ENCODE data around the gene DAB1.
A peak's percentile ranks its signal among the peaks of the same experiment; 100 is the strongest.

DAB1 gene

DNA sequence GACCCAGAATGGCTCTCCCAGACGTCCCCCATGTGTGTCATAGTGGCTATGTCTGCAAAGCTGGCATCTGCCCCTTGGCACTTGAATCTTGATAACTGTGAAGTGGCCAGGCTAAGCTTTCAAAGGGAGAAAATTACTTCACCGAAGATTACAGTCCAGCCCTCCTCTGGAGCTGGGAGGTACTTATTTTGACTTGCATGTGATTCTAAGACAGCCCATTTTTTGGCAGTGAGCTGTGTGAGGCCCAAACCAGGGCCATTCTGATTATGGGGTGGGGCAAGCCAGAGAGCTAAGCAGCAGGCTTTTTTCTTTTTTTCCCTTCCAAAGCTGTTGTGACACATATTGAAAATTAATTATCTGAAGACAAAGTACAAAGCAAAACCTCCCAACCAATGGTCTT lies 415.9 kb downstream of the DAB1 start:
- peak; percentile 33 for DNase-seq

DNA sequence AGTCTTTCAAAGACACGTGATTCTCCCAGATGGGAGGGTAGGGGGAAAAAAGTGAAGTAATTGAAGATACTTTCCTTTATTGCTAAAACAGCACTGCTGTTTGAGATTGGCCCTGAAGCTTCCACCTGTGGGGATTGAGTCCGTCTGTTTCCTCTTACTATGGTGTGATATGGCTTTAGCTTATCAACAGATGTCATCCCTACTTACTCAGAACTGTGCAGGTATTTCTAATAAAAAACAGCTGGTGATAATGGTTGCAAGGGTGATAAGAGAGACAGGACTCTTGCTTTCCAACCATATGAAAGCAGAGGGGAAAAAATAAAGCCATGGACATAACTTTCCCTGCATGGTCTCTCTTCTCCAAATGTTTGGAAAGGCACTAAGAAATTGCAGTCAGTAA lies 416.4 kb downstream of the DAB1 start:
- DNase-seq: no peak

DNA sequence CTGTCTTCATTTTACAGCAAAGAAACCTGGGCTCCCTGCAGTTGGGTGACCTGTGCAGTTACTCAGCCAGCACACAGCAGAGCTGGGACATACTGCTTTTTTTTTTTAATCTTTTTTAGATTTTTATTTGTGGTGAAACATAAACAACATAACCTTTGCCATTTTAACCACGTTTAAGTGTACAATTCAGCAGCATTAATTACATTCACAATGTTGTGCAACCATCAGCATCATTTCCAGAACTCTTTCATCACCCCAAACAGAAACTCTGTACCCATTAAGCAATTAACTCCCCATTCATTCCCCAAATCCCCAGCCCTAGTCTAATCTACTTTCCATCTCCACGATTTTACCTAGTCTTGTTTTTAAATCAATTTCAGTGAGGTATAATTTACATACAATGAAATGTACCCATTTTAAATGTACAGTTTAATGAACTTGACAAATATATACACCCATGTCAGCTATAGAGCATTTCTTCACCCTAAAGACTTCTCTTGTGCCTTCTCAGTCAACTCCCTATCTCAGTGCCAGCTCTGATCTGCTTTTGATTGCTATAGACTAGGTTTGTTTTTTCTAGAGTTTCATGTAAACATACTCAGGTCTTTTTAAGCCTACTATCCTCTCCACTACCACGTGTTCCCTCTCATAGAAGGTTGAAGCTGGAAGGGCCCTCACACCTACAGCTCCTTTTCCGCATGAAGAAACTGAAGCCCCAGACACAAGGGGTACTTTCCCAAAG lies 420.3 kb downstream of the DAB1 start:
- no peak for DNase-seq

DNA sequence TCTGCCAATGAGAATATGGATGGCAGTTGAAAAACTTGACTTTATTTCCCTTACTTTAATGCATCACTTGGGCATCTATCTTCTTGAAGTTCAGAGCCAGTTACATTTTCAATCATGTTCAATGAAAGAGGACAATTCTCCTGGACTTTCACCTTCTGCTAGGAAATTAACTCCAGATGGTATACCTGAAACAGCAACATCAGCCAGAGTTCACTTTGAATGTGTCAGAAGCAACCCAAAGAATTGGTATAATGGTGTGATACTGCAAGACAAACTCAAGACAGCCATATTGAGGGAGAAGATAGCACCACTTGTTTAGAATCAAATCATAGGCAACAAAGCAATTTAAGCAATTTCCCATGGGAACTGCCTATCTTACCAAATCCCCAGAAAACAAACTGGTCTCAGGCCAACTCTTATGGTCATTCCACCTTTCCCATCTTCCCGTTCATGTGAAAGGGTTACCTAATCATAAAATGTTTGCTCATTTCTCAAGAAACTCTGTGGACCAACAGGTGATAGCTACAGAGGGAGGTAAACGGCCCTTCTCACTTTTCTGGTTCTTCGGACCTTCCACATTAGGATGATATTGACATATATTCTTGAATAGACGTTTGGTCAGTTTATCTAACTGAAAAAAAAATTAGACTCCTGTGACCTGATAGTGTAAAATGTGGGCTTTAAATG lies 428.3 kb downstream of the DAB1 start:
- no peak for DNase-seq

DNA sequence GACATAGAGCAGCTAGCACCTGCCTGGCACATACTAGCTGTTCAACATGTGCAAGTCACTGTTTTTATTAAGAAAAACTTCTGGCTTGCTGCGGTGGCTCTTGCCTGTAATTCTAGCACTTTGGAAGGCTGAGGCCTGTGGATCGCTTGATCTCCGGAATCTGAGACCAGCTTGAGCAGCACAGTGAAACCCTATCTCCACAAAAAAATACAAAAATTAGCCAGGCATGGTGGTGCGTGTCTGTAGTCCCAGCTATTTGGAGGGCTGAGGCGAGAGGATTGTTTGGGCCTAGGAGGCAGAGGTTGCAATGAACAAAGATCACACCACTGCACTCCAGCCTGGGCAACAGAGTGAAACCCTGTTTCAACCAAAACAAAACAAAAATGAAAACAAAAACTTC lies 430.4 kb downstream of the DAB1 start:
- no peak for DNase-seq

DNA sequence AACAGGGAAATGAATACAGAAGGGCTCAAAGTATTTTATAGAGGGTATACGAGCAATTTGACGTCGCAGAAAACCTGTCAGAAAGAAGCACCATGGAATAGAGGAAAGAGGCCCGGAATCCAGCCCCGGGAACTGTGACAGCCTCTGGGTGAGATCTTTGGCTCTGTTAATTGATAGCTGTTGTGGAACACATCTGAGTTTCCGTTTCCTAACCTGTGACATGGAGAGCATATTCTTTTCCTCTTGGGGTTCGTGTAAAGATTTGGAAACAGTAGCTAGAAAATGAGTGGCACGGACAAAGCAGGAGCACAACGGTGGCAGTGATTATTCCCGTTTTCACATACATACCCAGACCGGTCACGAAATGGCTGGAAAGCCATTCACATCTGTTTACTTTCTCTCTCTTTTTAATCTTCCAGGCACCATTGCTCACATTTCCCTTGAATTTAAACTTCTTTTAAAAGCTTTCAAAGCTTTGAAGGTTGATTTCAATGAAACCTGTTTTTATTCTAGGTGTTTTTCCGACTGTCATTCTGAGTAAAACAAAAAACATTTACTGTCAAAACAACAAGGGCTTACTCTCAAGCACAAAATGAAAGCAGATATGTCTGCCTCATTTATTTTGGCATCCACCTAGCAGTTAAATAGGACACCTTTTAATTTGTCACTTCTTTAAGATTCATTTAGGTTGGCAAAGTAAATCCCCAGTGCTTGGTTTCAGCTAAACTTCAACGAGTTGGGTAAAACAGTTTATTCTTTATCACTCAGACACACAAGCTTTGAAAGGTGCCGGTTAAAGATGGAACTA lies 431.3 kb downstream of the DAB1 start:
- DNase-seq: no peak

DNA sequence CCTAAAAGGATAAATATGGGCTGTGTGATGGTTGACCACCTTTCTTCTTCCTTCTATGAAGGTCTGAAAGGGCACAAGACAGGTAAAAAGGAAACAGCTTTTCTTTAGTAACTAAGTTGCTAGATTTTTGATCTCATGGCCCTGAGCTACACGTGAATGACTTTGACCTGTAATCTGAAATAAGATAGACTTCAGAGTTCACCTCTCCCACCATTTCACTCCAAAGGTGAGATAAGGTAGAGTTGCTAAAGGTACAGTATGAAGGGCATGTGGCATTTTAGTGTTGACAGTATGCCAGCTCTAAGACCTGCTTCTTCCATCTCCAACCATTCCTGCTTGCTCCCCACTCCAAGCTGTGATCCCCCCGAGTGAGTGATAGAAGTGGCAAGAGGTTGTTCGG lies 432.3 kb downstream of the DAB1 start:
- no peak for DNase-seq

DNA sequence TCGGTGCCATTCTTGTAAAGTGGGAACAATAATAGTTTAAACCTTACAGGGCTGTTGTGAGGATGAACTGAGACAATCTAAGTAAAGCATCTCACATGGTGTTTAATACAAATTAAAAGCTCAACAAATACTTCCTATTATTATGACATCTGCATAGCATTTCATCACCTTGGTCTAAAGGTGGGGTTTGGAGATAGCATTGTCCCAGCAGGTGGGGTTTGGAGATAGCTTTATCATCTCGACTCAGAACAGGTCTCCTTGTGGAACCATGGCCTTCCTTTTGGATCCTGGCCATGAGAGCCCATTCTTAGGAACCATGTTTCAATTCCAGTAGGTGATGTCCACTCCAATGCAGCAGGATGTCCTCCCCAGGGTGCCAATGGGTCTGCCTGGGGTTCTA lies 437.5 kb downstream of the DAB1 start:
- no peak for DNase-seq

DNA sequence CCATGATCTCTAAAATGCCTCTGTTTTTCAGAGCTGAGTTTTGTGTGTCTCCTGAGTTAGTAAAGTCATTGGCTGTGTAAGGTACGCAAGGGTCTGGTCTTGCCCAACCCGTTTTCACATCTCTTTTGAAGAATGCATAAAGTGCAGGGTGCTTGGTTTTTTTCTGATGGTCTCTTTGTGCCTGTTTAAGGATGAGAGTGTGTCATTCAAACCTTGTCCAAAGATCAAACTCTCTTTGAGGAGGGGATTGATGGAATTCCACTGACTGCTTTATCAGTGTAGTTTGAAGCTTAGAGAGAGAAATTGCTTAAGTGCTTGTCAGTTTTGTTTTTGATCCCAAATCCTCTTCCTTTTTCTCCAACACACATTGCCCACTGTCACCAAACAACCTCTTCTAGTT lies 438.0 kb downstream of the DAB1 start:
- no peak for DNase-seq

DNA sequence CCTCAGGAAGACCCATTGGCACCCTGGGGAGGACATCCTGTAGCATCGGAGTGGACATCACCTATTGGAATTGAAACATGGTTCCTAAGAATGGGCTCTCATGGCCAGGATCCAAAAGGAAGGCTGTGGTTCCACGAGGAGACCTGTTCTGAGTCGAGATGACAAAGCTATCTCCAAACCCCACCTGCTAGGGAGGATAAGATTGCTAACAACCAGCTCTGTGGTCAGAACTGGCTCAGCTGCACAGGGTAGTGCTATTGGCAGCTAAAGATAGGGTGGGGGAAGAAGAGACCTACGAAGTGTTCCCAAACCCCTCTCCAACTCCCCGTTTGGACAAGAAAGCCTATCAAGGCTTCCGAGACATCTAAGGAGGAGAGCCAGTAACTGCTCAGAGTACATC lies 440.4 kb downstream of the DAB1 start:
- no peak for DNase-seq

DNA sequence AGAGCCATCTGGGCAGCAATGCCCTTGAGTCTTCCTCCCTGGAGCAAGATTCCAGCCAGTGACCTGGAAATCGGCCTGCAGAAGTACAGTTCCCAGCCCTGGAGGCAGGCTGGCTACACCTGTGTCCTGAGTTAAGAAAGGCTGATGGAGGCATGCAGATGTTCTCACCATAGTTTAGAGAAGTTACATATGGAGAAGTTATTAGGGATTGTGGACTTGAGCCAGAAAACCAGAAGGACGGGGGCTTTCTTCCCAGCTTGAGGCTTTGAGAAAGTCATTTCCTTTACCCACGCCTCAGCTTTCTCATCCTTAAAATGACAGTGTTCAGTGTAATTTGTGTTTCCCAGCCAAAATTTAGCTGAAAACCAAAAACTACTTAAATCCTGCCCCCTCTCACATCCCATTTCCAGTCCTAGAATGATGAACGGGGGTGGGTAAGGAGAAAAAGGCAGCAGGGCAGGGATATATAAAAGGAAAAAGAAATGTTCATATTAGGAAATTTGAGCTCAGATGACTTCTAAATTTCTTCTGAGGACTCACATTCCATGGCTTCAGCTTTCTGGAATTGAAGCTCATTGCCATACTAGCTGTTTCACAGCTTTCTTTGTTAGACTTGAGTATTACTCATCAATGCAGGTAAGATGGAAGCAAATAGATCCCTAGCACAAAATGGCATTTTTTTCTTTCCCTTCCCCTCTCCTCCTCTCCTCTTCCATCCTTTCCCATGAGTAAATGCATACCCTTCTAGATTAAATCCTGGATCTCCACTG lies 443.7 kb downstream of the DAB1 start:
- no peak for DNase-seq

DNA sequence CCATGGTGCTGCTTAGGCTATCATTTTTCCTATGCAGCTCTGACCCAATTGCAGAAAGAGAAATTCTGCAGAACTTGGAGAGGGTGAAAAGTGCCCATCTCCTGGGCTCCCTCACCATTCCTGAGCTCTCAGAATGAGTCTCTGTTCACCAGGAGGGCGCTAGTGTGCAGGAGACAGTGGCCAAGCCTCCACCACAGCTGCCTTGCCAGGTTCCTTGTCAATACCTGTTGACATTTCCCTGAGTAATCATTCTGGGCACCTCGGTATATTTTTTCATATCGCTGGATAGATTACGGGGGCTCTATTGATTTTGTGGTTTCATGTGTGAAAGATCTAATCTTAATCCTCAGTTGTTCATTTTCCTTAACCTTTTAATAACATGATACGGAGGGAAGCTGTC lies 445.0 kb downstream of the DAB1 start:
- no peak for DNase-seq

DNA sequence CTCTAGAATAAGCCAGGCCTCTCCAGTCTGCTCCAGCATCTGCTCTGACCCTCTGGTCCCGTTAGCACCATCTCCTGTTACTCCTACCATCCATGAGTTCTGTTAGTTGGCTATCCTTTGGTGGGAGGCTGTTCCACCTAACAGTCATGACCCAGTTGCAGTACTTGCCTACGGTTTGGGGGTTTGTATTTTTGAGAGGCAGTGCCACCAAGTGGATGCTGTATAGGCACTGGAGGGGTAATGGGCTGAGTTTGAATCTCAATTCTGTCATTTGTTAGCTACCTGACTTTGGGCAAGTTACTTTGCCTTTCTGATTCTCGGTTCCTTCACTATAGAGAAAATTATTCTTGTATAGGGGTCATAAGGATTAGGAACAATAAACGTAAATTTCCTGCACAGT lies 445.9 kb downstream of the DAB1 start:
- no peak for DNase-seq

DNA sequence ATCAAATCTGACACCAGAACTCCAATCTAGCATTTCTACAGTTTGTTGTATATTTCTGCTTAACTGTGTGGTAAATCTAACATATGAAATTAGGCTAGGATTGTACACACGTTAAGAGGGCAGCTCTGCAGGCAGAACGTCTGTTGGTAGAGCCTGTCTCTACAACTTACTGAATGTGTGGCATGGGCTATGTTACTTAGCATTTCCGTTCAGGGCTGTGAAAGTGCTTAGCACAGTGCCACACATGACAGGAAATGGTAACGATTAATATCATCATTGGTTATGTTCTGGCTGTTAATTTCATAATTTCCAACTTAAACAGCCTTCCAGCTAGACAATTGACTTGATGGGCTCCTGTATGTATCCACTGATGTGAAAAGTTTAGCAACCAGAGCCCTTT lies 448.4 kb downstream of the DAB1 start:
- no peak for DNase-seq

DNA sequence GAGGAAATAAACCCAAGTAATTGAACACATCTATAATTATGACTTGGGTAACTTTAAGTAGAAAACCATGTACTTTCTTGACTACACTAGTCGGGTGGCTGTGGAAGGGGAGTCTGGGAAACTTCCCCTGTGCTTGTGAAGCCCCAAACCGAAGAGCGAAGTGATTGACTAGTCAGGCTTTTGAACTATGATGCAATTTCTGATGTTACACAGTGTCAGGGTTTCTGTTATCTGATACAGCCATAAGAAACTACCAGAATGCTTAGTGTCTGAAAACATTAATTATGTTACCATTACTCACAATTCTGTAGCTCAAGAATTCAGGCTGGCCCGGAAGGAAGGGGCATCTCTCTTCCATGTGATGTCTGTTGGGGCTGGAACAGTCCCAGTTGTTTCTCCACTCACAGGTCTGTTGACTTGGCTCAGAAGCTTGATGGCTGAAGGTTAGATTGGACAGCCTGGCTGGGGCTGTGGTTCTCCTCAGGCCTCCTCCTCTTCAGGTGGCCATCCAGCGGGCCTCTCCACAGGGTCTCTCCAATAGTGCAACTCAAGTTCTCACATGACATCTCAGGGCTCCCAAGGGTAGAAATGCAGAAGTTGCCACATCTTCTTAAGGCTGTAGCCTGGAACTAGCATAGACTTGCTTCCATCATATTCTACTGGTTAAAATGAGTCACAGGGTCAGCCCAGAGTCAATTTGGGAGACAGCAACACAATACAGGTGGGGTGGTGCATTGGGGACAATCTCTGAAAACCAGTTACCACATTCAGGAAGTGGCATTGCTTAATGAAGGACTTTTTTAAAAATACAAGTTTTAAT lies 449.7 kb downstream of the DAB1 start:
- no peak for DNase-seq

DNA sequence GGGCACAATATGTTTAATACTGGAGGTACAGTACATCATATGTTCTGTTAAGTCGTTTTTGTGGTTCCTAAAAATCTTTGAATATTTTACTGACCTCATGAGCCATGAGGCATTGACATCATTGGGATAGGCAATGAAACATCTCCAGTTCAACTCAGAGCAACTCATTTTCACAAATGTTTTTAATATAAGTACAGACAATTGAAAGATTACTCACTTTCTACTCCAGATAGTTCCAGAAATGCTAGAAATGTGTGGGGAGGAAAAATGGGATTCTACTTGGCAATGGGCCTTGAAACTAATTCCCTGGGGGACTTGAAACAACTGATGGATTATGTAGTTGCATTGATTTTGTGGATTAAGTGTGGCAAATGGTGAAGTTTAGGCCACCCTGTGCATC lies 450.9 kb downstream of the DAB1 start:
- DNase-seq: no peak

DNA sequence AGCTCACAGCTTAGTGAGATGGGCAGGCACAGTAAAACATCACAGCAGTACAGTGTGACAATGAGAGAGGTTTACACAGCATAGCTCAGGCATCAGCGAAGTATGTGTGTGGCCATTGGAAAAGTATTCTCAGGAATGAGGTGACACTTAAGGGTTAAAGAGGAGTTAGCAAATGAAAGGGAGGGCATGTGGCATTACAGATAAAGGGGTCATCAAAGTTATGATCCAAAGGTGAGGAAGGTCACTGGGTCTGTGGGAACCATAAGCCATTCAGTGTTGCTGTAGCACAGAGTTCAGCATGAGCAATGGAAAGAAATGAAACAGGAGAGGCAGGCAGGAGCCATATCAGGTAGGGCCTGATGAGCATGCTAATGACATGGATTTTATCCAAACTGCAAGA lies 453.6 kb downstream of the DAB1 start:
- DNase-seq: no peak

DNA sequence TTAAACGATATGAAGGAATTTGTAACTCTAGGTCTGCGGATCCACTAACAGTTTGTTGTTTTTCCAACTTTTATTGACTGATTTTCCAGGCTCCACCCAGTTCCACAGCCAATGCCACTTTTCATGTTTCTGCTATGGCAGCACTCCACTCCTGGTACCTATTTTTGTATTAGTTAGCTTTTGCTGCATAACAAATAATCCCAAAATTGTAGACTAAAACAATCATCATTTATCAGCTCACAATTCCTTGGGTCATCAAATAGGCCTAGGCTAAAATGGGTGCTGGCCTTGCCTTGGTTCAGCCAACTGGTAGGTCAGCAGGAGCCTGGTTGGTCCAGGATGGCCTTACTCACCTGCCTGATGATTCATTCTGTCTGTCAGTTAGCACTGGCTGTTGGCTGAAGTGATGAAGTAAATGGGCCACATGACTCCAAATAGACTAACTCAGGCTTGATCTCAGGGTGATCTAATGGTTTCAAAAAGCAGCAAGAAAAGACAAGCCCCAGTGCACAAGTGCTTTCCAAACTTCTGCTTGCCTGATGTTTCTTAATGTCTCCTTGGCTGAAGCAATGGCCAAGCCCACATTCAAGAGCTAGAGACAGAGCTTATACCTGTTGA lies 454.9 kb downstream of the DAB1 start:
- DNase-seq: no peak

DNA sequence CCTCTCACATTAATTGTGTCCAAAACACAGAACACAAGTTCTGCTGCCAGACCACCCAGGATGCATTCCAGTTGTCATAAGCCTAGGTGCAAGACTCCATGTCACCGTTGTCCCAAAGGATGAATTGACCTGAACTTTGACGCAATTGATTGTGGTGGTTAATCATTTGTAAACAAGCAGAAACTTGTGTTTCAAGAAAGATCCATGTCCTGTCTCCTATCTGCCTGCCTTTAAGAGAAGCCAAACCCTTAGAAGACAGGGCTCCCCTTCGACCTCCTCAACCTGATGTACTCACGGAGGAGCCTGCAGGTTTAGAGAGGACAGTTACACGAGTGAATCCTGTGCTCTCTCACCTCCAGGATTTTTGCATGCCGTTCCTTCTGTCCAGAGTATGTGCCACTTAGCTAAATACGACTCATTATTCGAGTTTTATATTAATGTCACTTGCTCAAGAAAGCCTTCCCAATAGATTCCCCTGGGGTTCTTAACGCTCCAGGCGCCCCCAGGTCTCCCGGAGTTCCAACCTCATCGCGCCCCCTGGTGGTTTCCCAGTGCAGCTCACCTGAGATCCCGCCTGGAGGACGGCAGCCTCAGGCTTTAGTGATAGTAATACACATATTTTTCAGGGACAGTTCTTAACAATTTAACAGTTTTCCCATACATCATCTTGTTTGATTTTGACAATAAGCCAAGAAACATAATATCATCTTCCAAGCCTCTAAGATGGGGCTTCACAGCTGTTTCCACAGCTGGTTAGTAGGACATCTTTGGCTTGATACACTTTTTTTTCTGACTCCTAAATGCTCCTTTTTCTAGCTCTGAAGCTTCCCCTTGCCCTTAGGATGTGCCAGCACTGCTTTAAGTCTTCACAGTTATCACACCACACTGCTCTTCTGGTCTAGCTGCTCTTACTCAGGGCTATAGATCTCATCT lies 455.7 kb downstream of the DAB1 start:
- no peak for DNase-seq

DNA sequence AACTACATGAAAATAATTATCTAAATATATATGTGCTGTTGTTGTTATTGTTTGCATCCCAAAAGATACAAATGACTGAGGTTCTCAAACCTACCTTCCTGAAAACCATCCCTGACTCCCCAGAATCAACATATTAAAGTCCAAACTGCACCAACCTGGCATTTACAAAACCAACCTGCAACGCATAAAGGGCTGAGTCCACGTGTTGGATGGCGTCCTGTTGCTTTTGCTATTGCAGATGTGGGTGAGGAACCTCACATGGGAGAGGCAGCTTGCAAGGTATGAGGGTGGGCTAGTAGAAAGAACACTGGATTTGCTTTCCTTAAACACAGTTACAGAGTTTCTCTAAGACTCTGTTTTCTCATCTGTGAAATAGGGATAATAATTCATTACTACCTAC lies 456.5 kb downstream of the DAB1 start:
- DNase-seq: no peak

DNA sequence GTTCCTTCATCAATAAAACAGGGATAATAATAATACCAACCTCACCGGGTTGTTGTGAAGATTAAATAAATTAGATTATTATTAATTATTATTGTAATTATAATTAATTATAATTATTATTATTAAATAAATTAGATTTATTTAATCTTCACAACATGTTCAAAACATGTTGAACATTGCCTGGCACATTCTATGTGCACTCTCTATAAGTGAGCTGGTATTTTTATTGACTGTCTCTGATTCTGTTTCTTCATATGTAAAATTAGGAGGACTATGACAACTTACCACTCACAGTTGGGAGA lies 457.2 kb downstream of the DAB1 start:
- DNase-seq: no peak
